Measurements from ENCODE around the gene SUN3.

- no peak for TF ChIP-seq TAF1 (IDR thresholded peaks at IDR 0.05; ENCODE audit: low read depth, low read length)
- TF ChIP-seq SPI1 (IDR thresholded peaks at IDR 0.05; ENCODE audit: low read depth, low read length) = no peak
- no peak for TF ChIP-seq POLR2AphosphoS5 (IDR thresholded peaks at IDR 0.05; ENCODE audit: low read depth, low read length)
Measured at GRCh38 chr7:47938574-47939165, 90.2 kb downstream of the SUN3 start.

Data from GM12891 (cell line).